Liver (tissue), 3 donors: ENCODE measurements around the gene LRRK1.

Experiments
- CTCF ChIP-seq: fragments of 150-350 bp; IDR thresholded peaks from 2 replicates; pipeline ENCODE4 v1.5.1; 2017; ENCODE audit warnings: improper control_type of control experiment, low read depth, low read length; ENCODE audit not compliant: missing input control
- JUND ChIP-seq, 2 donors: IDR thresholded peaks; 2 replicates each; pipeline ENCODE4 v1.6.1; 2016; ENCODE audit warnings: antibody characterized with exemption in 2 of 2
- REST ChIP-seq: IDR thresholded peaks from 2 replicates; pipeline ENCODE4 v1.6.1; 2016; ENCODE audit warnings: antibody characterized with exemption, mild to moderate bottlenecking
- SP1 ChIP-seq: IDR thresholded peaks from 2 replicates; pipeline ENCODE4 v1.6.1; 2018; ENCODE audit warnings: antibody characterized with exemption, mild to moderate bottlenecking
- donor health status: healthy.
- donor health status: healthy.

- TF ChIP-seq CTCF = no peak
- TF ChIP-seq JUND (IDR thresholded peaks at IDR 0.05) = no peak
- no peak for TF ChIP-seq REST
- no peak for TF ChIP-seq SP1
Measured at GRCh38 chr15:101053261-101053660, 134.1 kb downstream of the LRRK1 start.
